Urothelium cell line (cell line): Measurements from ENCODE around the gene MED25.

Experiments
- DNase-seq: peaks from one replicate; pipeline ENCODE4 v3.0.0; 2011; ENCODE audit warnings: low spot score, mixed read lengths
- FAIRE-seq: peaks from 2 replicates; lab custom pipeline; 2011; peaks lifted over from hg19 to GRCh38; lab: Jason Lieb, UNC

The MED25 gene

GRCh38 chr19:49856574-49857021 is 38.5 kb downstream of the MED25 start:
- FAIRE-seq (no peak), DNase-seq (no peak)

GRCh38 chr19:49857061-49857837 is 39.2 kb downstream of the MED25 start:
- DNase-seq (no peak), FAIRE-seq (peak; percentile 76)

GRCh38 chr19:49857838-49858087 is 39.7 kb downstream of the MED25 start:
- no peak for FAIRE-seq
- DNase-seq, result no peak

- FAIRE-seq (no peak), DNase-seq (no peak)
Measured at GRCh38 chr19:49858088-49858985, 40.2 kb downstream of the MED25 start.

- DNase-seq, result no peak
- FAIRE-seq, result peak; percentile 63
Measured at GRCh38 chr19:49859682-49860335, 41.7 kb downstream of the MED25 start.

DNA sequence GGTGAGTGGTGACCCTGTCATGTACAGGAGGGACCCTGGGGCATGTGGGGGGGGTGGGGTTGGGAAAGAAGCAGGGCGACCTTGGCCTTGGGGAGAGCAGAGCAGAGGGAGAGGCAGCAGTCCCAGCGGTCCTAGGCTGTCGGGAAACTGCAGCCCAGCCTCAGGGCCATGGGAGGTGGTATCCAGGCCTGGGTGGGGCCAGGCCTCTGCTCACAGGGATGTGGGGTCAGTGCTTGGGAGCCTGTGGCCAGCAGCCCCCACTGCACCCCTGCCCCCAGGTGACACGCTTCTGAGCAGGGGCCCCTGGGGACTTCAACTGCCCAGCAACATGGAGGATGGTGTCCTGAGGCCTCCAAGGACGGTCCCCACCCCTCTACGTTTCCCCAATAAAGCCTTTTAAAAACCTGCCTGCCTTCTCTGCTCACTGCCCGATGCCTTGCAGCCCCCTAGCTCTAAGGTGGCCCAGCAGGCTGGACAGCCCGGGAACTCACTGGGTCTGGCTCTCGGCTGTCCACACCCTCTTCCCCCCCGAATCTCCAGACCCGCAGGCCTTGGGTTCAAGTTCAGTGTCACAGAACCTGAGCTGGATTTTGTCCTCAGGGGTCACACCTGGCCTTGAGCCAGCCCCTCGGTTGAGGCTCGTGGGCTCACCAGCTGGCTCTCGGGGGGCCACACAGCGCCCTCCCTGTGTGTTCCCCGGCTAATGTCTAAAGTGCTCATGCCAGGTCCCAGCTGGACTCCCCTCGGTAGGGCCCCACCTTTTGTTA is 42.4 kb downstream of the MED25 start:
- DNase-seq (no peak), FAIRE-seq (no peak)

GRCh38 chr19:49861107-49861506 is 43.0 kb downstream of the MED25 start:
- FAIRE-seq, result no peak
- DNase-seq, result no peak

GRCh38 chr19:49861541-49862378 is 43.7 kb downstream of the MED25 start:
- FAIRE-seq (no peak), DNase-seq (no peak)

DNA sequence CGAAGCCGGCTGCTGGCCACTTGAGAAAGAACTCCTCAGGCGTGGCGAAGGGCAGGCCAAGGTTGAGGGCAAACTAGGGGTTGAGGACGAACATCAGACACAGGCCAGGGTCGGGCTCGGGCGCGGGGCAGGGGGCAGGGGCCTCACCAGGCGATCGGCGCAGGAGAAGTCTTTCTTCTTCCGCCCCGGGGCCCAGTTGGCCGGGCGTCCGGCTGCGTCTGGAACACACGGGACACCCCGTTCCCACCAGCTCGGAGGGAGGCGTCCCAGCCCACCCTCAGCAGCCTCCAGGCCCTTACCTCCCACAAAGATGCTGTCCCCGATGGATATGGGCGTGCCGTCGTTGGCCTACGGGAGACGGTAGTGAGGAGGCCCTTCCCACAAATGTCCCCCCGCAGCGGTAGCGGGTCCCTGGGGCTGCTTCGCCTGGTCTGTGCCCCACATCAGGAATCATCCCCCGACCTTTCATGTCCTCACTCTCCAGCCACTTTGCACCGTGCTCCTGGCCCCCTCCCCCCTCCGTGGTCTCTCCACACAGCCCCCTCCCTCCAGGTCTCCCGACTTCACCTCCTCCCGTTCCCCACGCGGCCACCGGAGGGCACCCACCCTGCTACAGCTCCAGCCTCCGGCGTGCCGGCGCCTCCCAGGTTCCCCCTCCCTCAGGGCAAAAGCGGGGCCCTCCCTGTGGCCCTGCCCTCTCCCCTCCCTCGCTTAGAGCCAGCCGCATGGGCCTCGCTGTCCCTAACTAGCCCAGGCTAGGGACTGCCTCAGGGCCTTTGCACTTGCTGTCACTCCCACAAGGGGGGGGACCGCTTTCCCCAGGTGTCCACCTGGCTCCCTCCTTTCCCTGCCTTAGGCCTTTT is 44.5 kb downstream of the MED25 start:
- DNase-seq (no peak), FAIRE-seq (peak; percentile 13)

- FAIRE-seq, result no peak
- DNase-seq, result no peak
Measured at GRCh38 chr19:49863254-49863934, 45.3 kb downstream of the MED25 start.

GRCh38 chr19:49863935-49864320 is 45.8 kb downstream of the MED25 start:
- FAIRE-seq, result no peak

GRCh38 chr19:49864890-49865289 is 46.8 kb downstream of the MED25 start:
- no peak for DNase-seq
- no peak for FAIRE-seq

More at GRCh38 chr19:49863935-49864320, 45.8 kb downstream of the MED25 start:
- no peak for DNase-seq

DNA sequence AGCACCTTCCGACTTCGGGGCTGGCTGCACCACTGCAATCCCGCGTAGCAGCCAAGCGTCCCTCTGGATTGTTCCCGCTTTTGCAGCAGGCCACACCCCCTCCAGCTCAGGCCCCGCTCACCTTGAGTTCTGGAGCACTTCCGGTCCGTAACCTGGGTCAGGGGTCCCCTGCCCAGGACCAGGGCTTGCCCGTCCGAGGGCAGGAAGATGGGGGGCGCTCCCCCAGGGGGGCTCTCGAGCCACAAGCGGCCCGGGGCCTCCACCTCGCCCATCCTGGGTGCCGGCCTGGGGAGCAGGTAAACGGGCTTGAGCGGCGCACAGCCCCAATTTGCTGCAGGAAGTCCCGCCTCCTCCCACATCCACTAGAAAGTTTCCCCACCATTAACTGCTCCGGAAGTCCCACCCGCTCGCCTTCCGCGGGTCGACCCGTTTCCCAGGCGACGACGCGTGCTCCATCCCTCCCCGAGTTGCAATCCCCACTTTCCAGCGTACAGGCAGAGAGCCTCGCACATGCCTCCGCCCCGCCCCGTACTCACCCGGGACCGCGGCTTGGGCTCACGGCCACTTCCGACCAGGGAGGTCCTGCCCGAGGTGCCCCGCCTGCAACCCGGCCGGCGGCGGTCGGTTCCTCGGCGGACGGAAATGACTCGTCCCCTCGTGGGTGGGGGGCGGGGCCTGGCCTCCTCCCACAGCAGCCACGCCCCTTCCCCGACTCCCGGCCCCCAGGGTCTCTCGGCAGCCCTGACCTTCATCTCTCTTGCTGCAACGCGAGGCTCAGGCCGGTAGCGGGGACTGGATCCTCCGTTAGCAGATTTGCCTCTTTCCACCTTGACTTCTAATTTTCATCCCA is 49.1 kb downstream of the MED25 start, which contains the start of gene PNKP:
TSS of gene PNKP (minus strand) at position 644 of the 850 bp plus-strand sequence. CDS start at position 272, 372 bp downstream.
- FAIRE-seq (peak; percentile 62), DNase-seq (peak; percentile 93)

DNA sequence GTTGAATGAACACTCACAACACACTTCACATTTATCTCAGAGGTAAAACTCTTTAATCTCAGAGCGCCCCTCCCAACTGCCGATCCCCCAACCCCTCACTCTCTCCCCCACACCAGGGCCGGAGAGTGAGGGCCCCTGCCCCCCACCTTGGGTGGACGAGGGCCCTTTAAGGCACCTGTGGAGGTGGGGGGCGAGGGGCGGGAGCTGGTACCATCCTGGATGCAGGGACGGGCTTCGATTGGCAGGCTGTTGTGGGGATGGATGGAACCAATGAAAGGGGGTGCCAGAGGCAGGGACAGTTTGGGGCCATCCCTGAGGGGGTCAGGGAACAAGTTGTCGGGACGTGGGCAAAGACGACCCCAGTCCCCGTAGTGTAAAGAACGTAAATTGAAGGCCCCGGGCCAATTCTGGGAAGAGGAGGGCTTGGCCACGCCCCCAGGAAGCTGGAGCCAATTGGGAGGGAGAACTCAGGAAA is 51.0 kb downstream of the MED25 start:
- DNase-seq (peak; percentile 53), FAIRE-seq (no peak)

DNA sequence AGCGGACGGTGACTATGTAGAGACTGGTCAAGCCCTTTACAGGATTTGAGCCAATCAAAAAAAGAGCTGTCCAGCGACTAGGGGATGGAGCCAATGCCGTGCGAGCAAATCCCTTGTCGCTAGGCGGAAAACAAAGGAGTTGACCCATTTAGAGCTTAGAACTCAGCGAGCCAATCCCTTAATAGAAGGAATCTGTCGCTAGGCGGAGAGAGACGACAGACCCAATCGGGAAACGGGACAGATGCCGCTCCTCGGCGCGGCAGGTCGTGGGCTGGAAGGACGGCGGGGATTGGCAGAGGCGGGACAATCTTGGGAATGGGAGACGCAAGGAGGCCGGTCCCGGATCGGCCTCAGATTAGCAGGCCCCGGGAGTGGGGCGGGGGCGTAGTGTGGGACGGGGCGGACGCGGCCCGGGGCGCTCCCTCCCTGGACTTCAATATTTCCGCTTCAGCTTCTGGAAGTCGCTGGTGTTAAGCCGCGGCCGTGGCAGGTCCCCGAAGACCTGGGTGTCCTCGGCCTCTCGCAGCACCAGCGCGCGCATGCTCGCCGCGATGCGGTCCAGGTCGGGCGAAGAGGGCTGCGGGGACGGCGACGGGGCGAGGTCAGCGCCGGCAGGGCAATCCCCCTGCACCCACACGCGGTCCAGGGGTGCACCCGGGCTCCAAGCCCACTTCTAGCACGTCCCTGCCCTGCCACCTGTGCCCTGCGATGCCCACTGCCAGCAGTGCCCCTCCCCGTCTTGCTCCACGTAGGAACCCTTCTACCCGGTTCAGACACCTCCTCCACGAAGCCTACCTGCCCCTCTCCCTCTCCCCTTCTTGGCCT is 51.6 kb downstream of the MED25 start:
- FAIRE-seq (peak; percentile 77), DNase-seq (peak; percentile 91)

DNA sequence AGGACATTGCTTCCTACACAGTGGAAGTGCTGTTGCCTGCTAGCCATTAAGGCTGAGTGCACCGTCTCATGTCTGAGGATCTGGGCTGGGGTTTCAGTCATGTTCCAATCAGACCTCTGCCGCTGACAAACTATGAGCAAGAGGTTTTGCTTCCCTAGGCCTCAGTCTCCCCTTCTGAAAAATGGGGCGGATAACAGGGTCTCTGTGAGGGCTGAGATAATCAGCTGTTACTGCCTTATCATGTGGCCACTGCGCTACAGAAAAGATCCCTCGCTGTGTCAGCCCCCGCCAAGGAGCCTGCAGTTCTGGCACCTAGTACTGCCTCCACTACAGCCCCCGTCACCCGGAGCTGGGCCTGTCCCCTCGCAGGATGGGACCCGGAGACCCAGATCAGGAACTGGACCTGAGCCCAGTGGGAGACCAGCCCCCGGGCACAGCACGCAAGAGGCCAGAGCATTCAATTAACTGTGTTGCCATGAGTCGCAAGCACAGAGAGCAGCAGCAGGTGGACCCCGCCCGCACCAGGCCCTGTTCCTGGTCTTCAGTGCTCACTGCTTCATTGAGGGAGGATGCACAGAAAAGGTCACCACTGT is 52.3 kb downstream of the MED25 start:
- FAIRE-seq (peak; percentile 20), DNase-seq (no peak)
